Glomerular visceral epithelial cell (primary cell): Measurements from ENCODE around the gene ACKR1.

ENCODE experiments used
- DNase-seq: peaks from one replicate; pipeline ENCODE4 v3.0.0-alpha.2; 2016; ENCODE audit errors: extremely low spot score

ACKR1 gene

GRCh38 chr1:159204161-159205141 lies at the start of gene ACKR1:
TSS of gene ACKR1 (plus strand) at chr1:159204875. CDS start at chr1:159204960, 85 bp downstream.
- DNase-seq: no peak

- DNase-seq: peak; percentile 83
Observed at GRCh38 chr1:159161001-159161718, 43.5 kb upstream of the ACKR1 start.

GRCh38 chr1:159161719-159162026 lies 43.0 kb upstream of the ACKR1 start:
- no peak for DNase-seq

- no peak for DNase-seq
Observed at GRCh38 chr1:159162516-159163265, 42.0 kb upstream of the ACKR1 start.

- DNase-seq: no peak
Observed at GRCh38 chr1:159163614-159164228, 41.0 kb upstream of the ACKR1 start.

GRCh38 chr1:159168043-159168442 lies 36.6 kb upstream of the ACKR1 start:
- no peak for DNase-seq

GRCh38 chr1:159170639-159171038 lies 34.0 kb upstream of the ACKR1 start:
- DNase-seq: no peak

GRCh38 chr1:159171254-159171687 lies 33.4 kb upstream of the ACKR1 start, which contains the start of gene CADM3:
TSS of gene CADM3 (plus strand) at chr1:159171615. CDS start at chr1:159171766, 151 bp downstream.
- DNase-seq: peak; percentile 5

- DNase-seq: peak; percentile 9
Observed at GRCh38 chr1:159171688-159172501, 32.8 kb upstream of the ACKR1 start.

- peak; percentile 24 for DNase-seq
Observed at GRCh38 chr1:159172614-159173291, 31.9 kb upstream of the ACKR1 start.

- DNase-seq: no peak
Observed at GRCh38 chr1:159173320-159173719, 31.4 kb upstream of the ACKR1 start.

GRCh38 chr1:159175571-159175970 lies 29.1 kb upstream of the ACKR1 start:
- no peak for DNase-seq

- peak; percentile 74 for DNase-seq
Observed at GRCh38 chr1:159177272-159177907, 27.3 kb upstream of the ACKR1 start.

GRCh38 chr1:159179906-159180305 lies 24.8 kb upstream of the ACKR1 start:
- DNase-seq: no peak

- DNase-seq: no peak
Observed at GRCh38 chr1:159180516-159180915, 24.2 kb upstream of the ACKR1 start.

- DNase-seq: no peak
Observed at GRCh38 chr1:159181328-159182024, 23.2 kb upstream of the ACKR1 start.

- DNase-seq: no peak
Observed at GRCh38 chr1:159184201-159184600, 20.5 kb upstream of the ACKR1 start.

GRCh38 chr1:159185121-159185520 lies 19.6 kb upstream of the ACKR1 start:
- no peak for DNase-seq

- no peak for DNase-seq
Observed at GRCh38 chr1:159187033-159187432, 17.6 kb upstream of the ACKR1 start.
